Measurements from ENCODE around the gene MEMO1.
"Not testable (repeated sequence)": the region's sequence is repeated elsewhere in the genome, so short reads cannot be mapped to it uniquely, and the experiment has no call there.

The MEMO1 gene

DNA sequence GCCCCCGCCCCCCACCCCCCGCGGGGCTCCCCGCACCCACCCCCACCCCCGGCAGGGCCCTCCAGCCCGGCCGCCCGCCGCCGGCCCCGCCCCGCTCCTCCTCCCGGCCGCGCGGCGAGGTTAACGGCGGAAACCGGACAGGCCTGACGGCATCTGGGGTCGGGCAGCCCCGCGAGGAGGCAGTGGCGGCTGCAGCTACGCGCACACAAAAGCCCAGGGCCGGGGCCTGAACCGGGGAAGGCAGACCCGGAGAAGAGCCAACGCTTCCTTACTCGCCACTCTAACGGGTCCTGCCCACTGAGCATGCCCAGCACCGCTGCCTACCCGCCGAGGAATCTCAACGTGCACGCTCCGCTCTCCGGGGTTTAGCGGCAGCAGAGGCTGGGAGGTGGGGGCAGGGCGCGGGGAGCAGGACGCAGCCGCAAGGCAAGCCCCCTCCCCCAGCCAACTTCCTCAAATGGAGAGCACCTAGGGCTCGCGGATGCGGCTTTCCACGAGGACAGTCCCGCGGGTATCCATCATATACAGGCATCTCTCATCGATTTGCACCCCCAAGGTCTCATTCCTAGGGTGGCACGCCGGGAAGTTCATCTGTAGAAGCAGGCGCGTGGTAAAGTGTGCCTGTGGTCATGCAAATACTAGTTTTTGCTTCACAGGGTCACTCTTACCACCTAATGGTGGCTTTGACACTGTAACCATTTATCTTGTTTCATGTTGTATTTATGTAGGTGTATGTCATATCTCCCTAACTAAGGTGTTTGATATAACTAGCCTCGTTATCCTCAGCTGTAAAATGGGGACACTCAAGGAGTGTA is at the start of gene MEMO1:
Gene MEMO1 (minus strand): TSS at position 339 of the 815 bp plus-strand sequence. CDS start 761 bp downstream, outside the sequence.
- peak; percentile 96 for DNase-seq

DNA sequence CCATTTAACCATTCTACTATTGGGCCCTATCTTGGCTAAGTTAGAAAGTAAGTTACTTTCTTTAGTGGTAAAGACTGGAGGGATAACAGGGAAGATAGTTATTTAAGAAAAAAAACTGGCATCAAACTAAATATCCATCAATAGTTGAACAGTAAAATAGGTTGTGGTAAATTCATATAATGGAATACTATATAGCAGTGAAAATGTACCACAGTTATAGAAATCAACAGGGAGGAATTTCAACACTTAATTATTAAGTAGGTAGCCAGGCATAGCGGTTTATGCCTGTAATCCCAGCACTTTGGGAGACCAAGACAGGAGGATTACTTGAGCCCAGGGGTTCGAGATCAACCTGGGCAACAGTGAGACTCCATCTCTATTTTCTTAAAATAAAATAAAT is 49.5 kb upstream of the MEMO1 start:
- no peak for DNase-seq

- DNase-seq, result no peak
Observed at GRCh38 chr2:32058130-32058529, 47.3 kb upstream of the MEMO1 start.

DNA sequence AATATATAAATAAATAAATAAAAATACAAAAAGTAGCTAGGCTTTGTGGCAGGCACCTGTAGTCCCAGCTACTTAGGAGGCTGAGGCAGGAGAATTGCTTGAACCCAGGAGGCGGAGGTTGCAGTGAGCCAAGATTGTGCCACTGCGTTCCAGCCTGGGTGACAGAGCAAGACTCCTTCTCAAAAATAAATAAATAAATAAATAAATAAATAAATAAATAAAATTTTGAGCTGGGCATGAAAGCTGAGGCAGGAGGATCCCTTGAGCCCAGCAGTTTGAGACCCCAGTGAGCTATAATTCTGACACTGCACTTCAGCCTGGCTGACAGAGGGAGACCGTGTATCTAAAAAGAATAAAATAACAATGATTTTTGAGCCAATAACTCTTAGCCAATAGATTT is 43.8 kb upstream of the MEMO1 start:
- not testable (repeated sequence) for DNase-seq

- no peak for DNase-seq
Observed at GRCh38 chr2:32051836-32052439, 41.1 kb upstream of the MEMO1 start.

DNA sequence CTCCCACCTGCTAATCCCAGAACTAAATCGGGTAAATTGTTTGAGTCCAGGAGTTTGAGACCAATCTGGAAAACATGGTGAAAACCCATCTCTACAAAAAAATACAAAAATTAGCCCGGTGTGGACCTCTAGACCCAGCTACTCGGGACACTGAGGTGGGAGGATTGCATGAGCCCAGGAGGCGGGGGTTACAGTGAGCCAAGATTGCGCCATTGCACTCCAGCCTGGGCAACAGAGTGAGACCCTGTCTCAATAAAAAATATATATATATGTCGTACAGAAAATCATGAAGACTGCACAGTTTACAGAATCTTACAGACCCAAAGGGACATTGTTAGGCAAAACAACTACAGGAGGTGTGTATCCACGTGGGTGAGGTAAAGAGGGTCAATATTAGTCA is 32.8 kb upstream of the MEMO1 start:
- no peak for DNase-seq

- DNase-seq, result peak; percentile 95
Observed at GRCh38 chr2:32039447-32040219, 28.8 kb upstream of the MEMO1 start, which contains the start of gene DPY30. DPY30 (minus strand) TSS chr2:32039805; CDS start chr2:32039456, 349 bp downstream.

- DNase-seq, result not testable (repeated sequence)
Observed at GRCh38 chr2:32034198-32034887, 23.5 kb upstream of the MEMO1 start.

DNA sequence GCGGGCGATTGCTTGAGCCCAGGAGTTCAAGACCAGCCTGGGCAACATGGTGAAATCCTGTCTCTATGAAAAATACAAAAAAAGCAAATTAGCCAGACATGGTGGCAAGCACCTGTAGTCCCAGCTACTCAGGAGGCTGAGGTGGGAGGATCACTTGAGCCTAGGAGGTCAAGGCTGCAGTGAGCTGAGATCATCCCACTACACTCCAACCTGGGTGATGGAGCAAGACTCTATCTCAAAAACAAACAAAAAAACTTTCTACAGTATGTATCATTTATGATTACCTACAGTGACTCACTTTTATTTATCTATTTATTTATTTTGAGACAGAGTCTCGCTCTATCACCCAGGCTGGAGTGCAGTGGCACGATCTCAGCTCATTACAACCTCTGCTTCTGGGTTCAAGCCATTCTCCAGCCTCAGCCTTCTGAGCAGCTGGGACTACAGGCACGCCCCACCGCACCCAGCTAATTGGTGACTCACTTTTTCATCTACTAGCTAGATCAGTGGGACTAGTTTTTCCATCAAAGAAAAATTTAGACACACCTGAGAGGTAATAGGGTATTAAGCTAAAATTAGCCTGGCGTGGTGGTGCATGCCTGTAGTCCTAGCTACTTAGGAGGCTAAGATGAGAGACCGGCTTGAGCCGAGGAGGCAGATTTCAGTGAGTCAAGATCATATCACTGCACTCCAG is 8.1 kb upstream of the MEMO1 start:
- not testable (repeated sequence) for DNase-seq

GRCh38 chr2:32012872-32013271 is 2.1 kb upstream of the MEMO1 start:
- no peak for DNase-seq

- no peak for DNase-seq
Observed at GRCh38 chr2:32011485-32011960, 715 bp upstream of the MEMO1 start.

DNA sequence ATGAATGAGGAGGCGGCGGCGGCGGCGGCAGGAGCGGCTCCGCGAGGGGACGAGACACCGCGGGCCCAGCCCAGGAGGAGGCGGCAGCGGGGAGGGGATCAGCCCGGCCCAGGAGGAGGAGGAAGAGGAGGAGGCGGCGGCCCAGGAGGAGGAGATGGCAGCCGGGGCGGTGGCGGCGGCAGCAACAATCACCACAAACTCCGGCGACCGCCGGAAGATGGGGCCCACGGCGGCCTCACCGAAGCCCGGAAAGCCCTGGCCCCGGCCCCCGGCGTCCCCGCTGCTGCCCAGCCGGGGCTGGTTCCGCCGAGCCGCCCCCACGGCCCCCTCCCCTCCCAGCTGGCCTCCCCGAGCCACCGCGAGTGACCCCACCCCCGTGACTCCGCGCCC is 533 bp downstream of the MEMO1 start:
- peak; percentile 60 for DNase-seq

GRCh38 chr2:32009516-32010256 is 1.1 kb downstream of the MEMO1 start:
- peak; percentile 56 for DNase-seq

DNA sequence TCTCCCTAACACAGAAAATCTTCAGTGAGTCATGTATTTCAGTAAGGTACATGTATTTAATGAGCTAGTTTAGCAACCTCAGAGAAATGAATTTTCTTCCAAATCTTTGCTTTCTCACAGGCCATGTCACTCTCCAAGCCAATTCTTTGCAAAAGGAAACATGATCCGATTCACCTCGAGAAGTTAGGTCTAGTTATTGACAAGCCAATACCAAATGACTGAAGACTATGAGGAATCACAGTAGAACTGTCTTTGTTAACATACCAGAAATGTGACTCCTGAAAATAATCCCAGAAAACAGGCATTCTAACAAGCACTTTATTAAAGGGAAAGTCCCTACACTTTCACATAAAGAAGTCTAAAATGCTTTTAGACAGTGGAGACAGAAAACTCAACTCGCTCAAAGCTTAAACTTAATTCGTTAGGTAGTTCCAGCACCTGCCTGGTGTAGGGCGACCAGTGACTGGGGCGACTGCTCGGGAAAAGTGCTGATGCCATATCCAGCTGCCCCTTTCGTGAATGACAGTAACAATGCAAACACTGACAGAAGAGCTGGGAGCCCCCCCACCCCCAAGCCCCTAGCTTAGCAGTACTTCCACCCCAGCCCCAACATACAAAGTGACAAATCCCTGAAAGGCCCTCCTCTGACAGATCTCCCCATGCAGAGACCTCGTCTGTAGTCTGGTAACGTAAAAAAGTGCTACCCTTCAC is 1.8 kb downstream of the MEMO1 start:
- peak; percentile 55 for DNase-seq

GRCh38 chr2:32007121-32007391 is 3.8 kb downstream of the MEMO1 start:
- DNase-seq, result no peak

- no peak for DNase-seq
Observed at GRCh38 chr2:32005371-32005976, 5.3 kb downstream of the MEMO1 start.

- DNase-seq, result no peak
Observed at GRCh38 chr2:32003791-32004190, 7.0 kb downstream of the MEMO1 start.

DNA sequence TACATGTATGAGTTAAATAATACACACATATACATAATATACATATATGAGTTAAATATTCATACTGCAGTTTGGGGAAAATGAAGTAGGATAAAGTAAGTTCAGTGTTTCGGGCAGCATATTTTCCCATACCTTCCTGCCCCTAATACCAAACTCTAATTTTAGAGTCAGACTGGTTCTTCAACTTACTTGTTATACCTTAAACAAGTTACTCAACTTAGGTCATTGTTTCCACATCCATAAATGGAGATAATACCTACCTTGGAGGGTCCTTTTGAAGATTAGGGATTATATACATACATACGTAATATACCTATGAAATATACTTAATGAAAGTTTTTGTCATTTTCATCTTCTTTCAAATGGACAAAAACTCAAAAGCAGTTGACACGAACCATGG is 8.4 kb downstream of the MEMO1 start:
- no peak for DNase-seq

GRCh38 chr2:31999438-31999837 is 11.4 kb downstream of the MEMO1 start:
- DNase-seq, result no peak

GRCh38 chr2:31998731-31999383 is 12.0 kb downstream of the MEMO1 start:
- DNase-seq, result no peak

All from NCI-H146 (cell line).